ENCODE data around the gene RERG.

RERG gene

DNA sequence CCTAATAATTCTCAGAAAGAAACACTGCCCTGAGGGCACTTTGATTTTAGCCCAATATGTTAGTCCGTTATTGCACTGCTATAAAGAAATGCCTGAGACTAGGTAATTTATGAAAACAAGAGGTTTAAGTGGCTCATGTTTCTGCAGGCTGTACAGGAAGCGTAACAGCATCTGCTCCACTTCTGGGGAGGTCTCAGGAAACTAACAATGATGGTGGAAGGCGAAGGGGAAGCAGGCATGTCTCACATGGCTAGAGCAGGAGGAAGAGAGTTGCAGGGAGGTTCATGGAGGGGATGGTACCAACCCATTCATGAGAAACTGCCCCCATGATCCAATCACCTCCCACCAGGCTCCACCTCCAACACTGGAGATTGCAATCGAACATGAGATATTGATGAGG is 49.4 kb upstream of the RERG start (continued):
- TF ChIP-seq, protein P1, sequence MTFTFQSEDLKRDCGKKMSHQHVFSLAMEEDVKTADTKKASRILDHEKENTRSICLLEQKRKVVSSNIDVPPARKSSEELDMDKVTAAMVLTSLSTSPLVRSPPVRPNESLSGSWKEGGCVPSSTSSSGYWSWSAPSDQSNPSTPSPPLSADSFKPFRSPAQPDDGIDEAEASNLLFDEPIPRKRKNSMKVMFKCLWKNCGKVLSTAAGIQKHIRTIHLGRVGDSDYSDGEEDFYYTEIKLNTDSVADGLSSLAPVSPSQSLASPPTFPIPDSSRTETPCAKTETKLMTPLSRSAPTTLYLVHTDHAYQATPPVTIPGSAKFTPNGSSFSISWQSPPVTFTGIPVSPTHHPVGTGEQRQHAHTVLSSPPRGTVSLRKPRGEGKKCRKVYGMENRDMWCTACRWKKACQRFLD (tag by site-specific recombination; IDR thresholded peaks at IDR 0.05): no peak
- TF ChIP-seq MYNN (tag by site-specific recombination; IDR thresholded peaks at IDR 0.05; ENCODE audit: borderline replicate concordance) (no peak), BCL11A (tag by site-specific recombination; IDR thresholded peaks at IDR 0.05; ENCODE audit: low read depth) (no peak), ZNF211 (tag by site-specific recombination; IDR thresholded peaks at IDR 0.05; ENCODE audit: low read depth) (no peak)

DNA sequence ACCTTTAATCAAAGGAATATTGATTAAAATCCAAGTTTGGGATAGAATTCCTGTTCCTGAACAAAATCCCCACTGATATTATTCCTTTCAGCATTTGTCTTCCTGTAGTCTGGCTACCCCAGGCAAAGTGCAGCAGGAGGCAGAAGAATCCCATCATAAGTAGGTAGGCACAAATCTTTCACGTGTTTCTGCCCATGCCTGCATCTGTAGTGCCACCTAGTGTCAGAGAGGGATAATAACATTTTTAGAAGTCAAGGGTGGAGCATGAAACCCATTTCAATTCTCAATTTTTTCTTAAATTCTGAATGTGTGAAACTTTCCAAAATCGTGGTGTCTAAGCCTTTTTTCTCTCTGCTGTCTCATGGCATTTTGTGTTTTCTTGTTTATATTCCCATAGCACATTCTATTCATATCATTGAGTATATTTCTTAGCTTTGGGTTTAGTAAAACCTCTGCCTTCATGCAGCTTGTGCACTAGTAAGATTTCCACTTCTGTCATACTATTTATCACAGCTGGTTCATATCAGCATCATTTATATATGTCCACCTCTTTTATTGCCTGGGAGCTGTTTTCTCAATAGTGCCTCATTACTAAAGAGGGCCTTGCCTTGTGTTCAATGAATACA is 47.8 kb upstream of the RERG start:
- no peak for TF ChIP-seq ZNF266 (tag by site-specific recombination; IDR thresholded peaks at IDR 0.05; ENCODE audit: low read depth)
- no peak for TF ChIP-seq YY1 (tag by site-specific recombination; IDR thresholded peaks at IDR 0.05)
- no peak for TF ChIP-seq KLF7 (tag by site-specific recombination; IDR thresholded peaks at IDR 0.05; ENCODE audit: borderline replicate concordance)
- TF ChIP-seq ZNF660 (tag by site-specific recombination; IDR thresholded peaks at IDR 0.05): peak; percentile 65; the same call in 1 of the 2 replicates
- TF ChIP-seq ZNF654 (tag by site-specific recombination; IDR thresholded peaks at IDR 0.05; ENCODE audit: low read depth): peak; percentile 90
- TF ChIP-seq, protein P2, sequence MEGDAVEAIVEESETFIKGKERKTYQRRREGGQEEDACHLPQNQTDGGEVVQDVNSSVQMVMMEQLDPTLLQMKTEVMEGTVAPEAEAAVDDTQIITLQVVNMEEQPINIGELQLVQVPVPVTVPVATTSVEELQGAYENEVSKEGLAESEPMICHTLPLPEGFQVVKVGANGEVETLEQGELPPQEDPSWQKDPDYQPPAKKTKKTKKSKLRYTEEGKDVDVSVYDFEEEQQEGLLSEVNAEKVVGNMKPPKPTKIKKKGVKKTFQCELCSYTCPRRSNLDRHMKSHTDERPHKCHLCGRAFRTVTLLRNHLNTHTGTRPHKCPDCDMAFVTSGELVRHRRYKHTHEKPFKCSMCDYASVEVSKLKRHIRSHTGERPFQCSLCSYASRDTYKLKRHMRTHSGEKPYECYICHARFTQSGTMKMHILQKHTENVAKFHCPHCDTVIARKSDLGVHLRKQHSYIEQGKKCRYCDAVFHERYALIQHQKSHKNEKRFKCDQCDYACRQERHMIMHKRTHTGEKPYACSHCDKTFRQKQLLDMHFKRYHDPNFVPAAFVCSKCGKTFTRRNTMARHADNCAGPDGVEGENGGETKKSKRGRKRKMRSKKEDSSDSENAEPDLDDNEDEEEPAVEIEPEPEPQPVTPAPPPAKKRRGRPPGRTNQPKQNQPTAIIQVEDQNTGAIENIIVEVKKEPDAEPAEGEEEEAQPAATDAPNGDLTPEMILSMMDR (tag by site-specific recombination; IDR thresholded peaks at IDR 0.05): peak; percentile 64
- Histone ChIP-seq H3K9me3 (ENCODE audit: control insufficient read depth, insufficient read depth, low read depth, low read length) (no peaks in the 10 kb centered on the region), H3K4me1 (ENCODE audit: control insufficient read depth, insufficient read depth, low read length) (no peaks in the 10 kb centered on the region), H3K4me3 (ENCODE audit: low read depth, low read length) (no peak overlapping the region), H3K27ac (ENCODE audit: extremely low read depth, low read depth, low read length) (no peak overlapping the region), H3K36me3 (ENCODE audit: control insufficient read depth in 2 of 2, insufficient read depth in 1 of 2, low read length in 2 of 2) (no peaks in the 10 kb centered on the region)
- POLR2A ChIA-PET: no interaction called here
- CTCF ChIA-PET: interaction anchor here (0.5 to 2.1 kb wide), 25 partner anchors 9 to 1097 kb away, joined by 3 to 10 read pairs (median 3); partner anchors contain the start of gene RERG

DNA sequence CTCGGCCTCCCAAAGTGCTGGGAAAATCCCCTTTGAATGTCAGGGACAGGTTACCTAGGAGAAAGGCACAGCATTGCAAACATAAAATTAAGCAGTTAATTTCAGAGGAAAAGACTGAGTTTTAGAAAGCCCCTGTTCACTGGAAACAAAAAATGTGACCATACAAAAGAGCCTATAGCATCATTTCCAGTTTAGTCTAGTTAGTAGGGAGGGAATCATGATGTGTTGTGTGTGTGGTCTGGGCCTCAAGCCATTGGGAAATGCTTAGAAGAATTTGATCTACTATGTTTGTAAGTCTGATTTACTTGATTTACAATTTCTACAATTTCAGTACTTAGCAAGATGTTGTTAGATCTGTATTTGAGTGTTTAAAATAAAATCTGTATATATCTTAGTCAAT is 47.1 kb upstream of the RERG start:
- H3K4me1 ChIP-seq (ENCODE audit: control insufficient read depth, insufficient read depth, low read length): no peaks in the 10 kb centered on the region
- no peaks in the 10 kb centered on the region for H3K36me3 ChIP-seq (ENCODE audit: control insufficient read depth in 2 of 2, insufficient read depth in 1 of 2, low read length in 2 of 2)
- no peak overlapping the region for H3K4me3 ChIP-seq (ENCODE audit: low read depth, low read length)
- TF ChIP-seq ZNF624 (tag by site-specific recombination; IDR thresholded peaks at IDR 0.05) (no peak), ZSCAN16 (tag by site-specific recombination; IDR thresholded peaks at IDR 0.05) (no peak), RBAK (tag by site-specific recombination; IDR thresholded peaks at IDR 0.05) (no peak), ZBTB8A (tag by site-specific recombination; IDR thresholded peaks at IDR 0.05) (no peak), ZNF621 (tag by site-specific recombination; IDR thresholded peaks at IDR 0.05) (no peak), ZSCAN23 (tag by site-specific recombination; IDR thresholded peaks at IDR 0.05) (no peak), ZNF558 (tag by site-specific recombination; IDR thresholded peaks at IDR 0.05) (no peak)
- TF ChIP-seq, protein P3, sequence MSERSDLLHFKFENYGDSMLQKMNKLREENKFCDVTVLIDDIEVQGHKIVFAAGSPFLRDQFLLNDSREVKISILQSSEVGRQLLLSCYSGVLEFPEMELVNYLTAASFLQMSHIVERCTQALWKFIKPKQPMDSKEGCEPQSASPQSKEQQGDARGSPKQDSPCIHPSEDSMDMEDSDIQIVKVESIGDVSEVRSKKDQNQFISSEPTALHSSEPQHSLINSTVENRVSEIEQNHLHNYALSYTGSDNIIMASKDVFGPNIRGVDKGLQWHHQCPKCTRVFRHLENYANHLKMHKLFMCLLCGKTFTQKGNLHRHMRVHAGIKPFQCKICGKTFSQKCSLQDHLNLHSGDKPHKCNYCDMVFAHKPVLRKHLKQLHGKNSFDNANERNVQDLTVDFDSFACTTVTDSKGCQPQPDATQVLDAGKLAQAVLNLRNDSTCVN (tag by site-specific recombination; optimal IDR thresholded peaks at IDR 0.05): no peak
- TF ChIP-seq, protein P4, sequence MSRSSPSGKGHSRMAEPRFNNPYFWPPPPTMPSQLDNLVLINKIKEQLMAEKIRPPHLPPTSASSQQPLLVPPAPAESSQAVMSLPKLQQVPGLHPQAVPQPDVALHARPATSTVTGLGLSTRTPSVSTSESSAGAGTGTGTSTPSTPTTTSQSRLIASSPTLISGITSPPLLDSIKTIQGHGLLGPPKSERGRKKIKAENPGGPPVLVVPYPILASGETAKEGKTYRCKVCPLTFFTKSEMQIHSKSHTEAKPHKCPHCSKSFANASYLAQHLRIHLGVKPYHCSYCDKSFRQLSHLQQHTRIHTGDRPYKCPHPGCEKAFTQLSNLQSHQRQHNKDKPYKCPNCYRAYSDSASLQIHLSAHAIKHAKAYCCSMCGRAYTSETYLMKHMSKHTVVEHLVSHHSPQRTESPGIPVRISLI (tag by site-specific recombination; IDR thresholded peaks at IDR 0.05): no peak
- ChIA-PET POLR2A (no interaction called here), CTCF (interaction anchor here (1.0 kb wide), 1 partner anchor 48 kb away, joined by 3 read pairs; the partner anchor contains the start of gene RERG)
- no peak overlapping the region for H3K27ac ChIP-seq (ENCODE audit: extremely low read depth, low read depth, low read length)
- H3K9me3 ChIP-seq (ENCODE audit: control insufficient read depth, insufficient read depth, low read depth, low read length): no peaks in the 10 kb centered on the region

Measured in HEK293 (cell line).